Measurements from ENCODE around the gene TSPYL1. TPM values are rescaled to one million over a fixed set of nuclear protein-coding genes. Genes with fewer than 3 reads are reported as not detected.

Gene TSPYL1
- total RNA-seq, 1 donor from 2014 or later, result 78.2 TPM

Other genes with a start within 250 kb of the TSPYL1 start
- gene FRK, start 219.0 kb downstream of the TSPYL1 start, total RNA-seq, result 0.80 TPM
- 38.4 TPM for gene NT5DC1, start 179.1 kb downstream of the TSPYL1 start, total RNA-seq
- gene COL10A1, start 153.8 kb downstream of the TSPYL1 start, total RNA-seq, result 0.29 TPM
- gene TSPYL4, start 25.9 kb downstream of the TSPYL1 start, total RNA-seq, result 8.5 TPM
- gene DSE, start 91.0 kb upstream of the TSPYL1 start, total RNA-seq, result 116 TPM
- 0.77 TPM for gene CALHM6, start 181.4 kb upstream of the TSPYL1 start, total RNA-seq
- 2.8 TPM for gene CALHM5, start 231.7 kb upstream of the TSPYL1 start, total RNA-seq

Measured in mesenteric fat pad (tissue), 1 donor.